ENCODE data around the gene GCN1. TPM values are rescaled to one million over a fixed set of nuclear protein-coding genes. Genes with fewer than 3 reads are reported as not detected.

The GCN1 gene
- polyA plus RNA-seq, 1 donor (not counting 4 experiments of a cell fraction or from before 2014, with no cell fraction given): 34.1 TPM

DNA sequence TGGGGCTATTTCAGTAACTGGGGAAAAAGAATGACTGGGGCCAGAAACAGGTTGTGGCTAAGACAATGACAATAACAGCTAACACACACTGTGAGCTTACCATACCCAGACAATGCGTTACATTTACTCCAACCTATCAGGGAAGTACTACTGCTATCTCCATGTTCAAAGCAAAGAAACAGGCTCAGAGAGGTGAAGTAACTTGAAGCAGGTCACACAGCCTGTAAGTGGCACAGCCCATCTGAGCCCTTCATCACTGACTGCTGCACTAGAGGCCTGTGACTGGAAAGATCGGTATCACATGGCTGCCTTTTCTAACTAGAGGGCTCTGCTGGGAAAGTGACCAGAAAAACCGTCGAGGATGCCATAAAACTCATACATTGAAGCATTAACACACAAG lies 7.9 kb downstream of the GCN1 start:
- TF ChIP-seq, protein P1, sequence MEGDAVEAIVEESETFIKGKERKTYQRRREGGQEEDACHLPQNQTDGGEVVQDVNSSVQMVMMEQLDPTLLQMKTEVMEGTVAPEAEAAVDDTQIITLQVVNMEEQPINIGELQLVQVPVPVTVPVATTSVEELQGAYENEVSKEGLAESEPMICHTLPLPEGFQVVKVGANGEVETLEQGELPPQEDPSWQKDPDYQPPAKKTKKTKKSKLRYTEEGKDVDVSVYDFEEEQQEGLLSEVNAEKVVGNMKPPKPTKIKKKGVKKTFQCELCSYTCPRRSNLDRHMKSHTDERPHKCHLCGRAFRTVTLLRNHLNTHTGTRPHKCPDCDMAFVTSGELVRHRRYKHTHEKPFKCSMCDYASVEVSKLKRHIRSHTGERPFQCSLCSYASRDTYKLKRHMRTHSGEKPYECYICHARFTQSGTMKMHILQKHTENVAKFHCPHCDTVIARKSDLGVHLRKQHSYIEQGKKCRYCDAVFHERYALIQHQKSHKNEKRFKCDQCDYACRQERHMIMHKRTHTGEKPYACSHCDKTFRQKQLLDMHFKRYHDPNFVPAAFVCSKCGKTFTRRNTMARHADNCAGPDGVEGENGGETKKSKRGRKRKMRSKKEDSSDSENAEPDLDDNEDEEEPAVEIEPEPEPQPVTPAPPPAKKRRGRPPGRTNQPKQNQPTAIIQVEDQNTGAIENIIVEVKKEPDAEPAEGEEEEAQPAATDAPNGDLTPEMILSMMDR (optimal IDR thresholded peaks at IDR 0.05 in 1 of 3, IDR thresholded peaks at IDR 0.05 in 1 of 3, conservative IDR thresholded peaks at IDR 0.05 in 1 of 3; ENCODE audit: extremely low read depth in 1 of 3, insufficient read depth in 2 of 3, low read length in 3 of 3): no peak
- TF ChIP-seq EZH2 (IDR thresholded peaks at IDR 0.05; ENCODE audit: low read length): no peak
- DNase-seq (ENCODE audit: low read depth, low spot score): no peak
- Histone ChIP-seq H4K20me1 (ENCODE audit: control insufficient read depth, extremely low read depth, insufficient read depth, low read length) (peaks cover 17% of the 10 kb centered on the region), H3K36me3 (ENCODE audit: control insufficient read depth in 2 of 2, extremely low read depth in 1 of 2, insufficient read depth in 2 of 2, low read length in 2 of 2) (peaks cover 50 to 53% of the 10 kb centered on the region in 2 experiments), H3K27ac (ENCODE audit: control insufficient read depth, insufficient read depth, low read length) (no peak overlapping the region), H3K9me3 (ENCODE audit: control insufficient read depth, low read depth, low read length) (no peaks in the 10 kb centered on the region), H3K27me3 (ENCODE audit: control insufficient read depth, extremely low read depth, insufficient read depth, low read length) (no peaks in the 10 kb centered on the region), H3K9ac (ENCODE audit: control insufficient read depth, extremely low read depth, insufficient read depth, low read length) (no peak overlapping the region), H3K4me1 (ENCODE audit: control insufficient read depth, extremely low read depth, insufficient read depth, low read length) (no peaks in the 10 kb centered on the region), H3K4me2 (ENCODE audit: control insufficient read depth, extremely low read depth, insufficient read depth, low read depth, low read length) (no peak overlapping the region), H3K9me1 (ENCODE audit: control insufficient read depth, extremely low read depth, insufficient read depth, low read length) (peaks cover 5% of the 10 kb centered on the region), H3K79me2 (ENCODE audit: control insufficient read depth, insufficient read depth, low read length) (peaks cover 77% of the 10 kb centered on the region), H2AFZ (ENCODE audit: control insufficient read depth, low read length) (no peak overlapping the region), H3K4me3 (ENCODE audit: control insufficient read depth in 2 of 3, extremely low read depth in 1 of 3, insufficient read depth in 2 of 3, low read depth in 1 of 3, low read length in 3 of 3) (no peak overlapping the region)
- no peak for FAIRE-seq
- dilution Hi-C loops (cut with MboI; ENCODE audit: extremely low pct_ligation_motif_present, low sequenced_read_pairs): loop anchor here (5.0 kb wide), 1 partner anchor 34 kb away; no protein-coding TSS in a partner anchor

DNA sequence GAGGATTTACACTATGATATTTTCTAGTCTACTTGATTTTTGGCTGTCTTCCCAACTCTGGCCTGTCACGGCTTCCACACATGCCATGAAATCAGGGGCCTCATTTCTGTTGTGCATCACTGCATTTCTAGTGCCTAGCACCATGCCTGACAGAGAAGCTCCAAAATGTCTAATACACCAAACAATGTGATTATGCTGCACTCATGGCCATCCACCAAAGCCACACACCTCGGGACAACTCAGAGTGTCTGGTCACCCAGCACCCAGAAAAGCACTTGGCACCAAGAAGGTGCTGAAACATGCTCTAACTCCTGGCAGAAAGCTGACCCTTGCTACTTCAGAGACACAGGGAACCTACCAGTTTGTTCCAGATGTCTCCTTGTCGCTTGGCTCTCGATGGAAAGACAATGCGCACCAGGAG lies 11.3 kb downstream of the GCN1 start:
- Histone ChIP-seq H3K27ac (ENCODE audit: control insufficient read depth, insufficient read depth, low read length) (no peak overlapping the region), H3K9me1 (ENCODE audit: control insufficient read depth, extremely low read depth, insufficient read depth, low read length) (peaks cover 2% of the 10 kb centered on the region), H3K36me3 (ENCODE audit: control insufficient read depth in 2 of 2, extremely low read depth in 1 of 2, insufficient read depth in 2 of 2, low read length in 2 of 2) (peaks cover 53 to 55% of the 10 kb centered on the region in 2 experiments), H3K9me3 (ENCODE audit: control insufficient read depth, low read depth, low read length) (no peaks in the 10 kb centered on the region), H2AFZ (ENCODE audit: control insufficient read depth, low read length) (no peak overlapping the region), H3K79me2 (ENCODE audit: control insufficient read depth, insufficient read depth, low read length) (peaks cover 62% of the 10 kb centered on the region), H3K27me3 (ENCODE audit: control insufficient read depth, extremely low read depth, insufficient read depth, low read length) (no peaks in the 10 kb centered on the region), H3K9ac (ENCODE audit: control insufficient read depth, extremely low read depth, insufficient read depth, low read length) (no peak overlapping the region), H4K20me1 (ENCODE audit: control insufficient read depth, extremely low read depth, insufficient read depth, low read length) (peaks cover 19% of the 10 kb centered on the region), H3K4me2 (ENCODE audit: control insufficient read depth, extremely low read depth, insufficient read depth, low read depth, low read length) (no peak overlapping the region), H3K4me3 (ENCODE audit: control insufficient read depth in 2 of 3, extremely low read depth in 1 of 3, insufficient read depth in 2 of 3, low read depth in 1 of 3, low read length in 3 of 3) (no peak overlapping the region), H3K4me1 (ENCODE audit: control insufficient read depth, extremely low read depth, insufficient read depth, low read length) (no peaks in the 10 kb centered on the region)
- TF ChIP-seq EZH2 (IDR thresholded peaks at IDR 0.05; ENCODE audit: low read length): no peak
- TF ChIP-seq, protein P1 (optimal IDR thresholded peaks at IDR 0.05 in 1 of 3, IDR thresholded peaks at IDR 0.05 in 1 of 3, conservative IDR thresholded peaks at IDR 0.05 in 1 of 3; ENCODE audit: extremely low read depth in 1 of 3, insufficient read depth in 2 of 3, low read length in 3 of 3): no peak
- FAIRE-seq (no peak), DNase-seq (ENCODE audit: low read depth, low spot score) (no peak)
- dilution Hi-C loops (cut with MboI; ENCODE audit: extremely low pct_ligation_motif_present, low sequenced_read_pairs): no loop called here
